ENCODE results near the gene GCNT4.

DNA sequence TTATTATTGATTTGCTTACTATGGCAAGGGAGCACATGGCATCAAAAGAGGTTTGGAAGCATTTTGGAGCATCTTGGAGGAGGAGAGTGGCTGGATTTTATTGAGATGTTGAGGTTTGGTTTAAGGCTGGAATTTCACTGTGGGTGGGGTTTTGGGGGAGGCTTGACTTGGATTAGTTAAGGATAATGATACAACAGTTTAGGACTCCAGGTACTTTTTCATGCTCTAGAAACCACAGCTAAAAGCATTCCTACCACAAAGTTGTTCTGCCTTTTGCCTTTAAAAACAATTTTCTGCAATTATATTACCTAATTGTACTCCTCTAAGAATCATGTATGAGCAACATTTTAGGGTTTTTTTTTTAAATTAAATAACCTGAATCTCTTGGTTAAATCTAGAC, 5.0 kb downstream of the GCNT4 start:
- TF ChIP-seq, protein P1, sequence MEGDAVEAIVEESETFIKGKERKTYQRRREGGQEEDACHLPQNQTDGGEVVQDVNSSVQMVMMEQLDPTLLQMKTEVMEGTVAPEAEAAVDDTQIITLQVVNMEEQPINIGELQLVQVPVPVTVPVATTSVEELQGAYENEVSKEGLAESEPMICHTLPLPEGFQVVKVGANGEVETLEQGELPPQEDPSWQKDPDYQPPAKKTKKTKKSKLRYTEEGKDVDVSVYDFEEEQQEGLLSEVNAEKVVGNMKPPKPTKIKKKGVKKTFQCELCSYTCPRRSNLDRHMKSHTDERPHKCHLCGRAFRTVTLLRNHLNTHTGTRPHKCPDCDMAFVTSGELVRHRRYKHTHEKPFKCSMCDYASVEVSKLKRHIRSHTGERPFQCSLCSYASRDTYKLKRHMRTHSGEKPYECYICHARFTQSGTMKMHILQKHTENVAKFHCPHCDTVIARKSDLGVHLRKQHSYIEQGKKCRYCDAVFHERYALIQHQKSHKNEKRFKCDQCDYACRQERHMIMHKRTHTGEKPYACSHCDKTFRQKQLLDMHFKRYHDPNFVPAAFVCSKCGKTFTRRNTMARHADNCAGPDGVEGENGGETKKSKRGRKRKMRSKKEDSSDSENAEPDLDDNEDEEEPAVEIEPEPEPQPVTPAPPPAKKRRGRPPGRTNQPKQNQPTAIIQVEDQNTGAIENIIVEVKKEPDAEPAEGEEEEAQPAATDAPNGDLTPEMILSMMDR (IDR thresholded peaks at IDR 0.05; ENCODE audit: low read length), result no peak
- TF ChIP-seq EZH2phosphoT487 (IDR thresholded peaks at IDR 0.05; ENCODE audit: low read length), result no peak

All from MM.1S (cell line).